GM12892 (cell line): ENCODE data around the gene ADGRF1.

Experiments used
- POLR2AphosphoS5 ChIP-seq: IDR thresholded peaks from 2 replicates; pipeline ENCODE4 v1.6.1; 2011; ENCODE audit warnings: low read depth, low read length, control low read depth
- TAF1 ChIP-seq: IDR thresholded peaks from 2 replicates; pipeline ENCODE4 v1.6.1; 2011; ENCODE audit warnings: low read depth, mild to moderate bottlenecking, control low read depth, low read length, borderline replicate concordance

DNA sequence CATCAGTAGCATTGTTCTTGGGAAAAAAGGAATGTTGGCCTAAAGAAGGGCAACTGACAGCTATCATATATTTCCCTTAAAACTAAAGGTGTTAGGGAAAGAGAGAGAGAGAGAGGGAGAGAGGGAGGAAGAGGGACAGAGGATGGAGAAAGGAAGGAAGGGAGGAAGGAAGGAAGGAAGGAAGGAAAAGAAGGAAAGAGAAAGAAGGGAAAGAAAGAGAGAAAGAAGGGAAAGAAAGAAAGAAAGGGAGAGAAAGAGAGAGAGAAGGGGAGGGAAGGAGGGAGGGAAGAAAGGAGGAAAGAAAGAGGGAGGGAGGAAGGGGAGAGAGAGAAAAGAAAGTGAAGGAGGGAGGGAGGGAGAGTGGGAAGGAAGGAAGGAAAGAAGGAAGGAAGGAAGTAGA lies 82.7 kb downstream of the ADGRF1 start:
- TF ChIP-seq POLR2AphosphoS5 = no peak
- no peak for TF ChIP-seq TAF1
